ENCODE results near the gene RBM5. TPM values are rescaled to one million over a fixed set of nuclear protein-coding genes. Genes with fewer than 3 reads are reported as not detected.

RBM5 gene
- total RNA-seq, 4 donors from 2014 or later, result 78.0 to 161 (median 95.8) TPM

DNA sequence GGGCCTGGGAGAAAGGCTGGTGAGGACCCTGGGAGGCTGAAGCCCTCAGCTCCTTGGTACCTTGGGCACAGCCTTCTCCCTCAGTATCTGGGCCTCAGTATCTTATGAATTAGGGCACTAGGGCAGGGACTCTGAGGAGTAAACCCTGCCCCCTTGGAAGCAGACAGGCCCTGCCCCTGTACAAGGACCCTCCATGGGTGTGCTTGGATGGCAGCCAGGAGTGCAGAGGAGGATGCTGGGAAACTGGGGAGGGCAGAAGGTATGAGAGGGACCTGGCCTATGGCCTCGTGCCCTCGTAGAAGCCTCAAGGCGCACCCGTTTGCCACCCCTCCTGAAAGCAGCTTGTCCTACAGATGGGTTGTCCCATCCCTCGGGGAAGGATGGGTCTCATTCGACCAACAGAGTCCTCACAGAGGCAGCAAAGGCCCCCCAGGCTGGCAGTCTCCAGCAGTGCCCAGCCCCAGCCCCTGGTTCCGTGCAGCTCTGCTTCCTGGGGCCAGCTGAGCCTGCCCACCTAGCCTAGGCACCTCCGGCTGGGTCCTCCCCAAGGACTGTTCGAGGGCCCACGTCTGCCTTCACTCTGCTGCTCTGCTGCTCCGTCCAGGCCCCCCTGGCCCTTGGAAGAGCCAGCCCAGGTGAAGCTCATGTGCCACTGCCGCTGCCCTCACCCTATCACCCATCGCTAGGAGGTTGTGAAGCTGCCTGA, 51.2 kb downstream of the RBM5 start:
- WGBS, result 85% methylated on average over 8 of the region's 13 CpGs
- no peaks in the 10 kb centered on the region for H3K27me3 ChIP-seq

GRCh38 chr3:50140990-50141389, 52.3 kb downstream of the RBM5 start:
- no peak for DNase-seq (ENCODE audit: extremely low spot score)
- H3K36me3 ChIP-seq, result no peaks in the 10 kb centered on the region
- 91% methylated on average over 10 of the region's 12 CpGs for WGBS
- H3K27ac ChIP-seq (replicated peaks in 1 of 4), result no peak overlapping the region
- no peak for TF ChIP-seq POLR2AphosphoS5 (IDR thresholded peaks at IDR 0.05)
- TF ChIP-seq, protein P1, sequence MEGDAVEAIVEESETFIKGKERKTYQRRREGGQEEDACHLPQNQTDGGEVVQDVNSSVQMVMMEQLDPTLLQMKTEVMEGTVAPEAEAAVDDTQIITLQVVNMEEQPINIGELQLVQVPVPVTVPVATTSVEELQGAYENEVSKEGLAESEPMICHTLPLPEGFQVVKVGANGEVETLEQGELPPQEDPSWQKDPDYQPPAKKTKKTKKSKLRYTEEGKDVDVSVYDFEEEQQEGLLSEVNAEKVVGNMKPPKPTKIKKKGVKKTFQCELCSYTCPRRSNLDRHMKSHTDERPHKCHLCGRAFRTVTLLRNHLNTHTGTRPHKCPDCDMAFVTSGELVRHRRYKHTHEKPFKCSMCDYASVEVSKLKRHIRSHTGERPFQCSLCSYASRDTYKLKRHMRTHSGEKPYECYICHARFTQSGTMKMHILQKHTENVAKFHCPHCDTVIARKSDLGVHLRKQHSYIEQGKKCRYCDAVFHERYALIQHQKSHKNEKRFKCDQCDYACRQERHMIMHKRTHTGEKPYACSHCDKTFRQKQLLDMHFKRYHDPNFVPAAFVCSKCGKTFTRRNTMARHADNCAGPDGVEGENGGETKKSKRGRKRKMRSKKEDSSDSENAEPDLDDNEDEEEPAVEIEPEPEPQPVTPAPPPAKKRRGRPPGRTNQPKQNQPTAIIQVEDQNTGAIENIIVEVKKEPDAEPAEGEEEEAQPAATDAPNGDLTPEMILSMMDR (IDR thresholded peaks at IDR 0.05), result no peak
- no peak for TF ChIP-seq EP300 (IDR thresholded peaks at IDR 0.05)
- no peak for TF ChIP-seq POLR2A (IDR thresholded peaks at IDR 0.05; ENCODE audit: low read depth)
- H3K27me3 ChIP-seq, result no peaks in the 10 kb centered on the region
- H3K9me3 ChIP-seq, result no peaks in the 10 kb centered on the region
- intact Hi-C loops (cut with DNase I), result no loop called here
- peaks cover 5 to 16% (median 12%) of the 10 kb centered on the region in 4 donors for H3K4me1 ChIP-seq
- H3K4me3 ChIP-seq, result no peak overlapping the region

More for the DNA sequence above, 51.2 kb downstream of the RBM5 start:
- no peak for DNase-seq (ENCODE audit: extremely low spot score)
- TF ChIP-seq, protein P1 (IDR thresholded peaks at IDR 0.05), result no peak
- TF ChIP-seq EP300 (IDR thresholded peaks at IDR 0.05) (no peak), POLR2A (IDR thresholded peaks at IDR 0.05; ENCODE audit: low read depth) (no peak), POLR2AphosphoS5 (IDR thresholded peaks at IDR 0.05) (no peak)
- no peak overlapping the region for H3K27ac ChIP-seq (replicated peaks in 1 of 4)
- no peaks in the 10 kb centered on the region for H3K9me3 ChIP-seq
- no peaks in the 10 kb centered on the region for H3K36me3 ChIP-seq
- H3K4me1 ChIP-seq, result peaks cover 5 to 16% (median 12%) of the 10 kb centered on the region in 4 donors
- intact Hi-C loops (cut with DNase I), result no loop called here
- H3K4me3 ChIP-seq, result no peak overlapping the region

- no peak for DNase-seq (ENCODE audit: extremely low spot score)
- H3K4me3 ChIP-seq, result no peak overlapping the region
- H3K4me1 ChIP-seq, result no peaks in the 10 kb centered on the region
- no peaks in the 10 kb centered on the region for H3K27me3 ChIP-seq
- H3K9me3 ChIP-seq, result no peaks in the 10 kb centered on the region
- no peak overlapping the region for H3K27ac ChIP-seq (replicated peaks in 1 of 4)
- WGBS, result 93% methylated on average over 3 of the region's 3 CpGs
- intact Hi-C loops (cut with DNase I), result no loop called here
- H3K36me3 ChIP-seq, result no peaks in the 10 kb centered on the region
- TF ChIP-seq POLR2A (IDR thresholded peaks at IDR 0.05; ENCODE audit: low read depth), result no peak
- no peak for TF ChIP-seq EP300 (IDR thresholded peaks at IDR 0.05)
- no peak for TF ChIP-seq POLR2AphosphoS5 (IDR thresholded peaks at IDR 0.05)
- TF ChIP-seq, protein P1 (IDR thresholded peaks at IDR 0.05), result no peak
Measured at GRCh38 chr3:50146316-50146901, 57.7 kb downstream of the RBM5 start.

GRCh38 chr3:50147016-50147415, 58.3 kb downstream of the RBM5 start:
- WGBS, result 100% methylated on average over 2 of the region's 7 CpGs
- Histone ChIP-seq H3K9me3 (no peaks in the 10 kb centered on the region), H3K27me3 (no peaks in the 10 kb centered on the region), H3K4me3 (no peak overlapping the region), H3K27ac (replicated peaks in 1 of 4) (no peak overlapping the region), H3K36me3 (no peaks in the 10 kb centered on the region), H3K4me1 (no peaks in the 10 kb centered on the region)
- no peak for DNase-seq (ENCODE audit: extremely low spot score)
- intact Hi-C loops (cut with DNase I), result no loop called here
- no peak for TF ChIP-seq POLR2AphosphoS5 (IDR thresholded peaks at IDR 0.05)
- TF ChIP-seq EP300 (IDR thresholded peaks at IDR 0.05), result no peak
- TF ChIP-seq, protein P1 (IDR thresholded peaks at IDR 0.05), result no peak
- no peak for TF ChIP-seq POLR2A (IDR thresholded peaks at IDR 0.05; ENCODE audit: low read depth)

All from esophagus muscularis mucosa (tissue), 4 donors.